Right lobe of liver (tissue), 4 donors: ENCODE data around the gene CA7.
"Not testable (repeated sequence)": the region's sequence is repeated elsewhere in the genome, so short reads cannot be mapped to it uniquely, and the experiment has no call there.

Experiments
- CTCF ChIP-seq, 4 donors: fragments of 200-600 bp in 3 of 4; fragments of 450-650 bp in 1 of 4; IDR thresholded peaks; one replicate each; pipeline versions ENCODE4 v1.5.1 to v1.8.0; 2016 to 2022; ENCODE audit warnings: antibody characterized with exemption in 4 of 4, mild to moderate bottlenecking in 2 of 4
- POLR2A ChIP-seq: fragments of 450-650 bp; IDR thresholded peaks from one replicate; pipeline ENCODE4 v1.6.1; 2017; ENCODE audit warnings: antibody characterized with exemption, mild to moderate bottlenecking
- donor health status: DM: no; HTN: no; CAD: no.
- donor health status: DM: no; HTN: no; CAD: no.
- donor health status: DM: no; HTN: yes; CAD: no.

- TF ChIP-seq CTCF (IDR thresholded peaks at IDR 0.05); POLR2A: not testable (repeated sequence)
Measured at GRCh38 chr16:66896682-66897081, 52.5 kb downstream of the CA7 start.
